H9 (cell line): ENCODE measurements around the gene BBX. TPM values are rescaled to one million over a fixed set of nuclear protein-coding genes. Genes with fewer than 3 reads are reported as not detected.
A peak's percentile ranks its signal among the peaks of the same experiment; 100 is the strongest.

ENCODE experiments used
- DNase-seq: peaks from one replicate; pipeline ENCODE4 v3.0.0-alpha.2; 2017
- H2AFZ ChIP-seq: one replicate; pipeline ENCODE4 v1.6.1; 2013; ENCODE audit warnings: mild to moderate bottlenecking, low read length, control low read depth, moderate library complexity
- H2AK5ac ChIP-seq: 2 replicates; pipeline ENCODE4 v1.6.1; 2013; ENCODE audit warnings: low read length, control low read depth, mixed read lengths; ENCODE audit not compliant: insufficient read length
- H2BK120ac ChIP-seq: one replicate; pipeline ENCODE4 v1.6.1; 2013; ENCODE audit warnings: low read depth, mild to moderate bottlenecking, low read length, control low read depth, inconsistent platforms; ENCODE audit not compliant: poor library complexity, severe bottlenecking
- H2BK12ac ChIP-seq: 2 replicates; pipeline ENCODE4 v1.6.1; 2013; ENCODE audit warnings: low read length, control low read depth, mixed read lengths, low read depth; ENCODE audit not compliant: insufficient read length
- H2BK15ac ChIP-seq: 2 replicates; pipeline ENCODE4 v1.6.1; 2013; ENCODE audit warnings: low read depth, low read length, control low read depth
- H2BK20ac ChIP-seq: one replicate; pipeline ENCODE4 v1.6.1; 2013; ENCODE audit warnings: low read depth, mild to moderate bottlenecking, low read length, control low read depth, inconsistent platforms; ENCODE audit not compliant: poor library complexity, severe bottlenecking
- H2BK5ac ChIP-seq: 2 replicates; pipeline ENCODE4 v1.6.1; 2013; ENCODE audit warnings: low read length, control low read depth, mixed read lengths; ENCODE audit not compliant: insufficient read length
- H3K14ac ChIP-seq: 2 replicates; pipeline ENCODE4 v1.6.1; 2013; ENCODE audit warnings: low read length, control low read depth; ENCODE audit not compliant: insufficient read depth
- H3K18ac ChIP-seq: 2 replicates; pipeline ENCODE4 v1.6.1; 2013; ENCODE audit warnings: low read depth, mild to moderate bottlenecking, mixed read lengths, low read length, control low read depth; ENCODE audit not compliant: insufficient read length
- H3K23ac ChIP-seq: 2 replicates; pipeline ENCODE4 v1.6.1; 2013; ENCODE audit warnings: low read length, control low read depth, mixed read lengths, low read depth; ENCODE audit not compliant: insufficient read length
- H3K23me2 ChIP-seq: 2 replicates; pipeline ENCODE4 v1.6.1; 2013; ENCODE audit warnings: low read depth, mild to moderate bottlenecking, mixed read lengths, low read length, control low read depth; ENCODE audit not compliant: insufficient read length, poor library complexity, severe bottlenecking
- H3K27ac ChIP-seq: 2 replicates; pipeline ENCODE4 v1.5.1; 2013; ENCODE audit warnings: low read length, control low read depth, mixed read lengths, low read depth; ENCODE audit not compliant: insufficient read length
- H3K27me3 ChIP-seq: 2 replicates; pipeline ENCODE4 v1.6.1; 2013; ENCODE audit warnings: low read length, control low read depth, inconsistent platforms; ENCODE audit not compliant: insufficient read depth
- H3K4ac ChIP-seq: 2 replicates; pipeline ENCODE4 v1.6.1; 2013; ENCODE audit warnings: low read depth, mild to moderate bottlenecking, control low read depth, inconsistent platforms, low read length, moderate library complexity
- H3K4me1 ChIP-seq: 2 replicates; pipeline ENCODE4 v1.6.1; 2013; ENCODE audit warnings: low read length, control low read depth, inconsistent platforms; ENCODE audit not compliant: insufficient read depth
- H3K4me2 ChIP-seq: 2 replicates; pipeline ENCODE4 v1.6.1; 2013; ENCODE audit warnings: low read length, control low read depth, mixed read lengths; ENCODE audit not compliant: insufficient read length, insufficient read depth
- H3K56ac ChIP-seq: 2 replicates; pipeline ENCODE4 v1.6.1; 2013; ENCODE audit warnings: low read depth, mild to moderate bottlenecking, mixed read lengths, low read length, control low read depth; ENCODE audit not compliant: insufficient read length
- H3K79me1 ChIP-seq: 2 replicates; pipeline ENCODE4 v1.6.1; 2013; ENCODE audit warnings: low read depth, mild to moderate bottlenecking, moderate library complexity, low read length, control low read depth, inconsistent platforms; ENCODE audit not compliant: insufficient read depth, poor library complexity, severe bottlenecking
- H3K79me2 ChIP-seq: 2 replicates; pipeline ENCODE4 v1.6.1; 2013; ENCODE audit warnings: low read length, control low read depth, inconsistent platforms; ENCODE audit not compliant: insufficient read depth
- H3K9ac ChIP-seq: 2 replicates; pipeline ENCODE4 v1.6.1; 2013; ENCODE audit warnings: low read length, control low read depth, mixed read lengths; ENCODE audit not compliant: insufficient read length; ENCODE audit errors: extremely low read depth
- H3K9me3 ChIP-seq: one replicate; pipeline ENCODE4 v1.6.1; 2013; ENCODE audit warnings: low read depth, low read length, inconsistent platforms; ENCODE audit not compliant: control insufficient read depth
- H3T11ph ChIP-seq: one replicate; pipeline ENCODE4 v1.6.1; 2013; ENCODE audit warnings: mild to moderate bottlenecking, low read length, control low read depth, inconsistent platforms
- H4K20me1 ChIP-seq: one replicate; pipeline ENCODE4 v1.6.1; 2013; ENCODE audit not compliant: control insufficient read depth, insufficient read length, insufficient read depth
- H4K5ac ChIP-seq: 2 replicates; pipeline ENCODE4 v1.6.1; 2013; ENCODE audit warnings: low read depth, mild to moderate bottlenecking, mixed read lengths, low read length, control low read depth; ENCODE audit not compliant: insufficient read length
- H4K8ac ChIP-seq: replicated peaks from 2 replicates; pipeline ENCODE4 v1.6.1; 2013; ENCODE audit warnings: low read length, control low read depth, mixed read lengths, low read depth; ENCODE audit not compliant: insufficient read length
- H4K91ac ChIP-seq: 2 replicates; pipeline ENCODE4 v1.6.1; 2013; ENCODE audit warnings: low read depth, mild to moderate bottlenecking, moderate library complexity, mixed read lengths, low read length, control low read depth; ENCODE audit not compliant: insufficient read length
- H3K27ac Mint-ChIP-seq, 3 experiments: 2 replicates in 2 of 3; 3 replicates in 1 of 3; pipeline ENCODE4 v1.8.0; 2020 to 2021; ENCODE audit warnings: mixed read lengths in 3 of 3, mild to moderate bottlenecking in 1 of 3, moderate library complexity in 1 of 3
- H3K27me3 Mint-ChIP-seq: 2 replicates; pipeline ENCODE4 v1.8.0; 2021; ENCODE audit warnings: low read depth, mild to moderate bottlenecking, moderate library complexity, mixed read lengths
- H3K36me3 Mint-ChIP-seq, 3 experiments: 2 replicates in 2 of 3; 3 replicates in 1 of 3; pipeline ENCODE4 v1.8.0; 2020 to 2021; ENCODE audit warnings: low read depth in 3 of 3, mixed read lengths in 3 of 3; ENCODE audit not compliant: insufficient read depth in 1 of 3
- H3K4me1 Mint-ChIP-seq, 2 experiments: 2 replicates each; pipeline ENCODE4 v1.8.0; 2020; ENCODE audit warnings: mixed read lengths in 2 of 2
- H3K4me3 Mint-ChIP-seq, 2 experiments: 2 replicates in 1 of 2; 3 replicates in 1 of 2; pipeline ENCODE4 v1.8.0; 2020 to 2021; ENCODE audit warnings: mild to moderate bottlenecking in 2 of 2, mixed read lengths in 2 of 2, moderate library complexity in 1 of 2
- H3K9me3 Mint-ChIP-seq, 2 experiments: 2 replicates in 1 of 2; 3 replicates in 1 of 2; pipeline ENCODE4 v1.8.0; 2020; ENCODE audit warnings: mild to moderate bottlenecking in 2 of 2, mixed read lengths in 2 of 2, moderate library complexity in 1 of 2
- CTCF ChIP-seq: fragments of 200-600 bp; sonication (generic); conservative IDR thresholded peaks from 3 replicates; pipeline ENCODE4 v1.8.0; 2021; ENCODE audit warnings: antibody characterized with exemption, mild to moderate bottlenecking
- WGBS: extraction: QIAGEN DNeasy Blood & Tissue Kit; methylation state at CpG from one replicate; pipeline ENCODE4 v1.1.7; 2013; ENCODE audit warnings: missing lambda C conversion rate, low lambda C conversion rate, mixed read lengths; ENCODE audit not compliant: insufficient read length; ENCODE audit errors: extremely low coverage; 5-methylcytosine and 5-hydroxymethylcytosine counted together
- total RNA-seq: library from RNA; stranded (reverse); gene quantifications from 2 replicates; pipeline ENCODE4 v1.2.1, GENCODE V29; 2021

The BBX gene
- total RNA-seq, 1 experiment from 2014 or later = 34.8 TPM

- Mint-ChIP-seq H3K4me3 (no peak overlapping the region), H3K36me3 (peaks cover 0 to 2% (median 0%) of the 10 kb centered on the region in 3 experiments; a peak in 2 of 7 replicates), H3K9me3 (no peaks in the 10 kb centered on the region), H3K27ac (peak overlapping the region in 2 of 3 experiments; percentile 30 to 80; a peak in 4 of 7 replicates), H3K4me1 (peaks cover 49% of the 10 kb centered on the region in 2 experiments), H3K27me3 (no peaks in the 10 kb centered on the region)
- H2AFZ ChIP-seq = no peak overlapping the region
- H3K23ac ChIP-seq = no peak overlapping the region
- H3K4me2 ChIP-seq = no peak overlapping the region
- no peak overlapping the region for H3K4ac ChIP-seq
- H3K27ac ChIP-seq = no peak overlapping the region
- no peak for DNase-seq
- no peak overlapping the region for H4K8ac ChIP-seq
- H3K9me3 ChIP-seq = no peaks in the 10 kb centered on the region
- H3K4me1 ChIP-seq = peaks cover 2% of the 10 kb centered on the region; the same call in 1 of the 2 replicates
- no peak overlapping the region for H3K56ac ChIP-seq
- no peak overlapping the region for H3K14ac ChIP-seq
- 0 out of 2 replicates have a peak, but pooled peaks cover 2% of the 10 kb centered on the region for H3K79me2 ChIP-seq
- H3K27me3 ChIP-seq = no peaks in the 10 kb centered on the region
- H2BK12ac ChIP-seq = no peak overlapping the region
- TF ChIP-seq CTCF = peak; percentile 35; the same call in 2 of the 3 replicates
- no peak overlapping the region for H4K5ac ChIP-seq
- no peak overlapping the region for H2AK5ac ChIP-seq
- H2BK15ac ChIP-seq = no peak overlapping the region
- H4K91ac ChIP-seq = no peak overlapping the region
- H3T11ph ChIP-seq = no peak overlapping the region
- H3K79me1 ChIP-seq = no peaks in the 10 kb centered on the region
- H2BK20ac ChIP-seq = no peak overlapping the region
- H3K18ac ChIP-seq = no peak overlapping the region
- no peaks in the 10 kb centered on the region for H4K20me1 ChIP-seq
- no peaks in the 10 kb centered on the region for H3K23me2 ChIP-seq
- no peak overlapping the region for H3K9ac ChIP-seq
- no peak overlapping the region for H2BK120ac ChIP-seq
- H2BK5ac ChIP-seq = no peak overlapping the region
- no CpG with 5 or more reads among the region's 2 CpGs for WGBS
These were observed 141.9 kb downstream of the BBX start for GRCh38 chr3:107664614-107665013.
